Tibial nerve (tissue), 4 donors: ENCODE measurements around the gene OAT. TPM values are rescaled to one million over a fixed set of nuclear protein-coding genes. Genes with fewer than 3 reads are reported as not detected.

Experiments used
- DNase-seq, 2 donors: peaks; one replicate each; pipeline ENCODE4 v3.0.0-alpha.2; 2019; ENCODE audit warnings: low spot score in 2 of 2
- H3K27ac ChIP-seq, 4 donors: fragments of 200-600 bp; sonication (generic) in 3 of 4; one replicate each; pipeline ENCODE4 v1.5.1; 2017 to 2019; ENCODE audit warnings: mild to moderate bottlenecking in 1 of 4
- H3K27me3 ChIP-seq, 2 donors: fragments of 200-600 bp; sonication (generic) in 1 of 2; one replicate each; pipeline versions ENCODE4 v1.5.1 to v1.6.0; 2017 to 2019
- H3K36me3 ChIP-seq, 3 donors: fragments of 200-600 bp; sonication (generic); one replicate each; pipeline ENCODE4 v1.5.1; 2018 to 2019
- H3K4me1 ChIP-seq, 4 donors: fragments of 200-600 bp; sonication (generic) in 3 of 4; one replicate each; pipeline ENCODE4 v1.5.1; 2017 to 2019
- H3K4me3 ChIP-seq, 4 donors: fragments of 200-600 bp; sonication (generic) in 3 of 4; one replicate each; pipeline ENCODE4 v1.5.1; 2017 to 2019; ENCODE audit warnings: mild to moderate bottlenecking in 1 of 4, moderate library complexity in 1 of 4
- H3K9me3 ChIP-seq, 4 donors: fragments of 200-600 bp; sonication (generic) in 3 of 4; one replicate each; pipeline ENCODE4 v1.5.1; 2017 to 2019
- CTCF ChIP-seq, 5 experiments: fragments of 200-600 bp in 3 of 5; fragments of 450-650 bp in 2 of 5; sonication (generic) in 3 of 5; IDR thresholded peaks; one replicate each; pipeline ENCODE4 v1.5.1; 2016 to 2019; ENCODE audit warnings: antibody characterized with exemption in 5 of 5, mild to moderate bottlenecking in 3 of 5, moderate library complexity in 2 of 5
- EP300 ChIP-seq, 2 donors: sonication (generic); formaldehyde crosslinking; IDR thresholded peaks; one replicate each; pipeline ENCODE4 v1.6.1; 2017; ENCODE audit warnings: antibody characterized with exemption in 2 of 2, mild to moderate bottlenecking in 1 of 2
- POLR2A ChIP-seq, 2 donors: fragments of 450-650 bp; IDR thresholded peaks; one replicate each; pipeline ENCODE4 v1.6.1; 2017; ENCODE audit warnings: antibody characterized with exemption in 2 of 2, mild to moderate bottlenecking in 2 of 2, moderate library complexity in 2 of 2
- WGBS, 2 donors: methylation state at CpG; one replicate each; pipeline ENCODE4 v1.1.5; 2018; 5-methylcytosine and 5-hydroxymethylcytosine counted together
- total RNA-seq, 4 donors: library from RNA; depleted of rRNA; stranded (reverse); fragments of >200 nt; gene quantifications; one replicate each; pipeline ENCODE4 v1.1.0, GENCODE V29; 2016

OAT gene
- total RNA-seq, 4 donors from 2014 or later, result 43.0 to 67.9 (median 58.3) TPM

- DNase-seq, result no peak
- no peaks in the 10 kb centered on the region for H3K4me1 ChIP-seq
- peaks cover 0 to 20% of the 10 kb centered on the region in 2 donors for H3K27me3 ChIP-seq
- no peaks in the 10 kb centered on the region for H3K36me3 ChIP-seq
- H3K27ac ChIP-seq, result no peak overlapping the region
- TF ChIP-seq POLR2A (IDR thresholded peaks at IDR 0.05), result no peak
- no peak for TF ChIP-seq CTCF (IDR thresholded peaks at IDR 0.05)
- TF ChIP-seq EP300 (IDR thresholded peaks at IDR 0.05), result no peak
- WGBS, 2 donors, result 75 to 76% methylated on average over 10 of the region's 10 CpGs
- no peak overlapping the region for H3K4me3 ChIP-seq
- H3K9me3 ChIP-seq, result no peaks in the 10 kb centered on the region
These were observed 39.0 kb downstream of the OAT start for GRCh38 chr10:124379609-124380193.

GRCh38 chr10:124378881-124379471 is 39.7 kb downstream of the OAT start:
- Histone ChIP-seq H3K27ac (no peak overlapping the region), H3K9me3 (no peaks in the 10 kb centered on the region), H3K27me3 (peaks cover 0 to 20% of the 10 kb centered on the region in 2 donors), H3K4me3 (no peak overlapping the region), H3K36me3 (no peaks in the 10 kb centered on the region), H3K4me1 (no peaks in the 10 kb centered on the region)
- DNase-seq, result no peak
- WGBS, 2 donors, result 71 to 80% methylated on average over 14 to 16 of the region's 16 CpGs
- TF ChIP-seq CTCF (IDR thresholded peaks at IDR 0.05) (no peak), EP300 (IDR thresholded peaks at IDR 0.05) (no peak)

- WGBS, 2 donors, result 76 to 81% methylated on average over 7 of the region's 7 CpGs
- Histone ChIP-seq H3K4me1 (no peaks in the 10 kb centered on the region), H3K36me3 (no peaks in the 10 kb centered on the region), H3K4me3 (no peak overlapping the region), H3K27me3 (peaks cover 0 to 20% of the 10 kb centered on the region in 2 donors), H3K27ac (no peak overlapping the region), H3K9me3 (no peaks in the 10 kb centered on the region)
- TF ChIP-seq EP300 (IDR thresholded peaks at IDR 0.05) (no peak), POLR2A (IDR thresholded peaks at IDR 0.05) (no peak), CTCF (IDR thresholded peaks at IDR 0.05) (no peak)
- no peak for DNase-seq
These were observed 40.5 kb downstream of the OAT start for GRCh38 chr10:124378271-124378670.

- Histone ChIP-seq H3K36me3 (no peaks in the 10 kb centered on the region), H3K4me3 (no peak overlapping the region), H3K9me3 (no peaks in the 10 kb centered on the region), H3K27ac (no peak overlapping the region), H3K4me1 (no peaks in the 10 kb centered on the region), H3K27me3 (peaks cover 0 to 18% of the 10 kb centered on the region in 2 donors)
- no peak for DNase-seq
- 89 to 91% methylated on average over 8 of the region's 8 CpGs for WGBS, 2 donors
- TF ChIP-seq CTCF (IDR thresholded peaks at IDR 0.05) (no peak), EP300 (IDR thresholded peaks at IDR 0.05) (no peak), POLR2A (IDR thresholded peaks at IDR 0.05) (no peak)
These were observed 41.6 kb downstream of the OAT start for GRCh38 chr10:124377101-124377500.

- WGBS, 2 donors, result 81 to 83% methylated on average over 9 of the region's 9 CpGs
These were observed 42.3 kb downstream of the OAT start for GRCh38 chr10:124376411-124376810.

More at GRCh38 chr10:124376411-124376810, 42.3 kb downstream of the OAT start:
- Histone ChIP-seq H3K4me3 (no peak overlapping the region), H3K36me3 (no peaks in the 10 kb centered on the region), H3K27me3 (peaks cover 0 to 11% of the 10 kb centered on the region in 2 donors), H3K27ac (no peak overlapping the region), H3K9me3 (no peaks in the 10 kb centered on the region), H3K4me1 (no peaks in the 10 kb centered on the region)
- DNase-seq, result no peak
- TF ChIP-seq POLR2A (IDR thresholded peaks at IDR 0.05), result no peak
- TF ChIP-seq CTCF (IDR thresholded peaks at IDR 0.05), result no peak
- no peak for TF ChIP-seq EP300 (IDR thresholded peaks at IDR 0.05)
